RKO (cell line): ENCODE measurements around the gene CES1.
"Not testable (repeated sequence)": the region's sequence is repeated elsewhere in the genome, so short reads cannot be mapped to it uniquely, and the experiment has no call there.

Experiments
- DNase-seq: peaks from one replicate; pipeline ENCODE4 v3.0.0-alpha.2; 2016; ENCODE audit warnings: low spot score

Gene CES1

DNA sequence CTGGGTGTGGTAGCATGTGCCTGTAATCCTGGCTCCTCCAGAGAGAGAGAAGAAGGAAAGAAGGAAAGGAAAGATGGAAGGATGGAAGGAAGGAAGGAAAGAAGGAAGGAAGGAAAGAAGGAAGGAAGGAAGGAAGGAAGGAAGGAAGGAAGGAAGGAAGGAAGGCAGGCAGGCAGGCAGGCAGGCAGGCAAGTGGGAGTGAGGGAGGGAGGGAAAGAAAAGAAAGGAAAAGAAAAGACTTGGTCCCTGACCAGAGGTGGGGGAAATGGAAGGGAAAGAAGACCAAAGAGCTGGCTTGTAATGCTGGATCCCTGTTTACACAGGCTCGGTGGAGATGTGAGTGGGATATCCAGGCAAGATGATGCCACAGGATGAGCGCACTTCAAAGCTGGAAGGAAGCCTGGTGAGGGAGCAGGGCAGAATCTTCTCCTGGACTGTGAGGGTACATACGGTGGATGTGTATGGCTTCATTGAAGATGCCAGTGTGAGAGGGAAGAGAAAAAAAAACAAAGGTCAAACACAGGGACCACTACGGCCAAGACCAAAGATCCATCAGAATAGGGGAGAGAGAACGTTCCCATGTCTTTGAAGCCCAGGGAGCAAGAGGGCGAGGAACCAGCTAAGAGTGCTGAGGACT lies 2.1 kb downstream of the CES1 start:
- DNase-seq: no peak

GRCh38 chr16:55829232-55829631 lies 3.7 kb downstream of the CES1 start:
- not testable (repeated sequence) for DNase-seq

DNA sequence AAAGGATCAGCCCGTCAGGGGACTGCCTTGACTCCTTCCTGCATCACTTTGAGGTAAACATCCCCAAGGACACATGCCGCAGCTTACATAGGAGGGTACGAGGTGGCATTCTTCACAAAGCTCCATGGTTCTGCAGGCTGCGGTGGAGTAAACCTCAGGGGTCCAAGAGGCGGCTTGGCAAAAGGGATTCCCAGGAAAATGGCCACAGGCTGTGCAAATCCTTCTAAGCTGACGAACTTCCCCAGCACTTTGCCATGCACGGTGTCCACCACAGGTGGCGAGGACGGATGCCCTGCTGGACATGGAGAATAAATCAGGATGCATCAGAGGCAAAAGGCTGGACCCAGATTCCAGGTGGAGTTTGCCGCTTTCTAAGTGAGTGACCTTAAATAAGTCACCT lies 4.2 kb downstream of the CES1 start:
- no peak for DNase-seq

DNA sequence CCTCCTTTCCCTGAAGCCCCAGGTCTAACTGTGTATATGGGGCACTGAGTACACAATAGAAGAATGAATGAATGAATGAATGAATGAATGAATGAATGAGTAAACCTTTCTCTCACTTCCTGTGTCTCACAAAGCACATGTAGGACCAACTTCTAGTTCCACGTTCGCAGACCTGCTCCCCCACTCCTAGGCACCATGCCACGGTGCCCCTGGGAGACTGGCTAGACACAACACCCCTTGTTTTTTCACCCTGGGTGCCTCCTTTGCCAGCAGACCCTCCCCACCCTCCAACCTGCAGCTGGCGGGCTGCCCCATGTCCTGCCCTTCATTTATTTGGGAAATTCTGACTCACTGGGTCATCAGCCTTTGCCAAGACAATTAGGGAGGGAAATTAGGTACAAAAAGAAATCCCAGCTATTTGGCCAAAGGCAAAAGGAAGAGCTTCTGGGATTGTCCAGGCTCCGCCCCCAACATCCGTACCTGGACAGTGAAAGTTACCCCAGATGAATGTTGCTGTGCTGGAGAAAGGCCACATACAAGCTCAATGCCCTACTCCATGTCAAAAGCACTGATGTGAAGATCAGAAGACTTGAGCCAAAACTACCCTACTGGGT lies 7.7 kb downstream of the CES1 start:
- no peak for DNase-seq

DNA sequence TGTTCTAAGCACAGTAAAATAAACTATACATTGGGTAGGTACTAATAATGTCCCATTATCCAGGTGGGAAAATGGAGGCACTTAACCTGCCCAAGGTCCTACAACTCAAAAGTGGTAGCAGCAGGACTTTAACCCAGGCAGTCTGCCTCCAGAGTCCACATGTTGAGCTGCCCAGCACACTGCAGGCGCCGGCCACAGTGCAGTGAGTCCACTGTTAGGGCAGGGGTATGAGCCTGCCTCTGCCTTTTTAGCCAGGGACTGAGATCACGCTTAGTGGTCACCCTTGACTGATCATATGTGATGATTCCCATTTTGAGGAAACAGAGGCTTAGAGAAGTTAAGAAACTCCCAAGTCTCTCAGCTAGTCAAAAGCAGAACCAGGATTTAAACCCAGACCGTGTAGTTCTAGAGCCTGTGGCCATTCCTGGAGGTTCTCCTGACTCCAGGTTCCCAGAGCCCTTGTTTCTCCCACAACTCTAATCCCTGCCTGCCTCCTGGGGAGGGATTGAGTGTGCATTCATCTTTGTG lies 8.4 kb downstream of the CES1 start:
- DNase-seq: no peak

DNA sequence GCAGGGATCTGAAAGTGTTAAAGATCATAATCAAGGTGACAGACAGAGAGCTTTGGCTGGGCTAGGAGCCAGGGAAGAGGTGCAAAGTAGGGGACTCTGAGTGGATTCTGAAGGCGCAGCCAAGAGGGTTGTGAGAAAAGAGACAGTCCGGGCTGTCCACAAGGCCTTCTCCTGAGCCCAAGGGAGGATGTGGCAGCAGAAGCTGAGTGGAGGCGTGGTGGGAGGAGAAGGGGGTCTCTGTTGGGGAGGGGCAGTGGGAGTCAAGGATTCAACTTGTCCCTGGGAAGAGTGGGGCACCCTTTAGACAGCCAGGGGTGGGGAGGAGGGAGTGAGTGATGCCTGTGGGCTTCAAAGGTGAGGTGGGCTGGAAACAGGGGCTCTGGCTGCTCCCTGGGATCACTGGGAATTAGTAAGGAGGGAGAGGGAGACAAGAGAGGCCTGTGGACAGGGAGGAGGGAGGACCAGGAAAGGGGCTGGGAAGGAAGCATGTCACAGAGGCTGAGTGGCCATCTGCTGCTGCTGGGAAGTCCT lies 10.6 kb downstream of the CES1 start:
- DNase-seq: no peak

- no peak for DNase-seq
These were observed 11.7 kb downstream of the CES1 start for GRCh38 chr16:55821210-55821609.

GRCh38 chr16:55820615-55821014 lies 12.3 kb downstream of the CES1 start:
- no peak for DNase-seq

DNA sequence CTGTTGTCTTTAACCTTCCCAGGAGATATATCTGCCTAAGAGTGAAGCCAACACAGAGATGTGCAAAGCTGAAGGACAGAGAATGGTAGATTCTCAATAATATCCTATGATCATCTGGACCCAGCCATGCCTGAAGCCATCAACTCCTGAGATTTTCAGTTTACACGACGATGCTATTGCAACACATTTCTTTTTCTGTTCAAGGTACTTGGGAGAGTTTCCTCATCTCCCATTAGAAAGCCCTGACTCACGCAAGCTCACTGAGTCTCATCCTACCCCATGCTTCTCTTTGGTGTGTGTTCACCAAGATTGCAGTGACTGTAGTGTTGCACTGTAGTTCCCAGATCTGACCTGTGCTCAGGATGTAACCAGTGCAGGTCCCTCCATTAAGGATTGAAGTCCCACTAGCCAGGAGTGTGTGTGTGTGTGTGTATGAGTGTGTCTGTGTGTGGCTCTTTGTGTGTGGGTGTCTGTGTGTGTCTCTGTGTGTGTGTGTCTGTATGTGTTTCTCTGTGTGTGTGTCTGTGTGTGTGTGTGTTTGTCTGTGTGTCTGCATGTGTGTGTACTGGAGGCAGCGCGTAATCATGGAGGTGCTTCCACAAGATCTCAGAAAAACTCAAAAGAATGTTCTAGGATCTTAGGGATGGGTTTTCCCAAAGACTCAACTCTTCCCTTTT lies 15.5 kb downstream of the CES1 start:
- DNase-seq: peak; percentile 2

GRCh38 chr16:55816222-55816621 lies 16.7 kb downstream of the CES1 start:
- DNase-seq: not testable (repeated sequence)

DNA sequence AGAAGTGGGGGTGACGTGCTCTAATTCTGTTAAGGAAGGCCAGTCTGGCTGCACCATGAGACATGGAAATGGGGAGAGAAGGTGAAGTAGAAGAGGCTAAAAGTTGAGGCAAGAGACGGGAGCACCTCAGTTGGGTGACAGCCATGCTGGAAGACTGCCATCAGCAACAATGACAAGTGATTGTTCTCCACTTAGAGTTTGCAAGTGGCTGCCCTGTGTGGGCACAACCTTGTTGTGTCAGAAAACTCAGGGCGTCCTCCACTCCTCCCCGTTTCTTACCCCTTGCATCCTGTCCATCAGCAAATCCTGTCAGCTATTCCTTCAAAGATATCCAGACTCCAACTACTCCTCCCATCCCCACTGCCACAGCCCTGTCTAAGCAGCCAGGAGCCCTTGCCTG lies 17.6 kb downstream of the CES1 start:
- no peak for DNase-seq

DNA sequence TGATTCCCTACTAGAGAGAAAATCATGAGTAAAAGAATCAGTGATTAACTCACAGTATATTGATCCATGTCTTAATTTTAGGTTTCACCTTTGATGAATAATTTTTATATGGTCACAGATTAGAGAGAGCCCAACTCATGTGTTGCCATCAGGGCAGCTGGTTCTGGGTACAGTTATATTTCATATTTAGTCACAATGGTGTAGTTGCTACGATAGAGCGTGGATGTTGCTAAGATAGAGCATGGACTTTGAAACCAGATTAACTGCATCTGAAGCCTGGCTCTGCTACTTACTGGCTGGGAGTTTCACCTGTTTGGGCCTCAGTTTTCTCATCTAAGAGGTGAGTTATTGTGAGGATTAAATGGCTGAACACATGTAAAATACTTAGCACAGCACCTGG lies 18.7 kb downstream of the CES1 start:
- not testable (repeated sequence) for DNase-seq

- DNase-seq: not testable (repeated sequence)
These were observed 19.2 kb downstream of the CES1 start for GRCh38 chr16:55813730-55814129.

DNA sequence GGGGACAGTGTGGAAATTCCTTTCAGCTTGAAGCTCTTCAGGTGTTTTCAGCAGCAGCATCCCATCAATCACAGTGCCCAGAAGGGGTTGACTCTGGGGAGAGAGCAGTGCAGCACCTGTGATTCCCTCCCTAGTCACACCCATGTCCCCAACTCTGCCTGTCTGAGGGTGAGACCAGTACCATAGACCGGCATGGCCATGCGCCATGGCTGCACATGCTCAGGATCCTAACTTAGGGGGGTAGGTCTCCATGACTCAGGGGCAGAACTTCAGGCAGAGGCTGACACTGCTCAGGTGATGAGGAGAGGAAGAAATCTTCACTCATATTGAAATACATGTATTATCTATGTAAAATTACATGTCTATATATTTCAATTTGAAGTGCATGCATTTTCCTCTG lies 19.9 kb downstream of the CES1 start:
- DNase-seq: no peak

DNA sequence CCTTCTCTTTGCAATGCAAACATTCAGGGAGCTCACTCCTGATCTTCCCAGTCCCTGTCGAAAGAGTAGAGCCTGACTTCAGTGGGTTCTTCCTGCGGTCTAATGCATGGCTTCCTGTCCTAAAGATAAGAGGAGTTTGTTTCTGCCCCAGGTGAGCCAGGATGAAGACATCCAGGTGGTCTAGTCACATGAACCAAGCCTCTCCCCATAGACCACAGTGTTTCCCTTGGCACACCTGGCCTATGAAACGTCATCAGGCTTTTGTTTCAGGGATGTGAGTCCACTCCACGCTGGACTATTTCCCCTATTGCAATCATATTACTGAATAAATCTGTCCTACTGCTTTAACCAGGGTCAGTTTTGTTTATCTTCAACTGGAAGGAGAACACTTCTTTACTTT lies 21.1 kb downstream of the CES1 start:
- DNase-seq: no peak

GRCh38 chr16:55810451-55810961 lies 22.4 kb downstream of the CES1 start:
- DNase-seq: no peak

GRCh38 chr16:55809851-55810250 lies 23.0 kb downstream of the CES1 start:
- DNase-seq: no peak

DNA sequence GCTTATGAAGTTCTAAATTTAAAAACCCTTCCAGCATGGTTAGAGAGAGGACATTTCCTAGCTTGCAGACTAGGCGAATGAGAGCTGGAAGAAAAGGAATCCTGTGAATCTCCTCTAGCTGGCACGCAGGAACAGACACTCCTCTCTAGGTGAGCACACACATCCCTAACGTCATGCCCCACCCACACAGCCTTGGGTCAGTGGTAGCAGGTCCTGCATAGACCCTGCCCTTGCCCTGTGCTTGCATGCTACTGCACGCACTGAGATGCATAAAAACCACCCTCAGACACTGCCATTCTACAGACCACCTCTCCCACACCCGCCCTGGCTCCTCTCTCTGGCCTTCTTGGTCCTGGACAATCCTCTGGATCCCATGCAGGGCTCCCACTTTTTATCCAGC lies 23.5 kb downstream of the CES1 start:
- no peak for DNase-seq

- DNase-seq: not testable (repeated sequence)
These were observed 24.6 kb downstream of the CES1 start for GRCh38 chr16:55808286-55808685.

GRCh38 chr16:55805104-55805503 lies 27.8 kb downstream of the CES1 start:
- DNase-seq: not testable (repeated sequence)

DNA sequence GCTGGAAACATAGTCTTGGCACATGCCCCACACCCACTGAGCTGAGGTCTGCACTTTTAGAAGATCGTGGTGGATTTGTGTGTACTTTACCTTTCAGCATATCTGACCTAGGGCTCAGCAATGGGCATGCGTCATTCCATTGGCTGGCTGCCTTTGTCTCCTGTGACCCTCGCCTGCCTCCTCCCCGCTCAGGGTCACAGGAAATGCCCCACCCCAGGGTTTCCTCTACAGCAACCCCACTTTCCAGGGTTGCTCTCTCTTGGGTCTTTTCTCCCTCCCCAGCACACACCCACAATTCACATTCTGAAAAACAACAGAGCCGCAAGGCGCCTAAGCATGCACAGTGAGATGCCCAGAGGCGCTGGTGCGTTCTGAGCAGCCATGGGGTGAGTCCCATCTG lies 29.2 kb downstream of the CES1 start:
- DNase-seq: not testable (repeated sequence)

- not testable (repeated sequence) for DNase-seq
These were observed 39.9 kb downstream of the CES1 start for GRCh38 chr16:55792934-55793374.

DNA sequence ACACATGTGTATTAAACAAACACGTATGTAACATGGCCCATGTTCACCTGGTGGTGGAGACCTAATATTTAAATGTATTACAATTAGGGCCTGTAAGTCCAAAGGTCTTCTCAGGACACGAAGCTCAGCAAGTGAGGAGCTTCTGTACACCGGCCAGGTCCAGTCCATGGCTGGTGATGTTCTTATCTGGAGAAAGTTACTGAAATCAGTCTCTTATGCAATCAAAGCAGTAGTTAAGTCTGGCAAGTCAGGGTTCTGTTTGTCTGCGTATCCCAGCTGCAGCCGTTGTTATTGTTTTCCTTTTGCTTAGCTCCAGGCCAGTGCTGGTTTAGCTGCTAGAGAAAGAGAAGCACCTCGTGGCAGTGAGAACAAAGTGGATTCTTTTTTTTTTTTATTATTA lies 41.4 kb downstream of the CES1 start:
- DNase-seq: not testable (repeated sequence)
